Measurements from ENCODE around the gene ARL6.

Gene ARL6

DNA sequence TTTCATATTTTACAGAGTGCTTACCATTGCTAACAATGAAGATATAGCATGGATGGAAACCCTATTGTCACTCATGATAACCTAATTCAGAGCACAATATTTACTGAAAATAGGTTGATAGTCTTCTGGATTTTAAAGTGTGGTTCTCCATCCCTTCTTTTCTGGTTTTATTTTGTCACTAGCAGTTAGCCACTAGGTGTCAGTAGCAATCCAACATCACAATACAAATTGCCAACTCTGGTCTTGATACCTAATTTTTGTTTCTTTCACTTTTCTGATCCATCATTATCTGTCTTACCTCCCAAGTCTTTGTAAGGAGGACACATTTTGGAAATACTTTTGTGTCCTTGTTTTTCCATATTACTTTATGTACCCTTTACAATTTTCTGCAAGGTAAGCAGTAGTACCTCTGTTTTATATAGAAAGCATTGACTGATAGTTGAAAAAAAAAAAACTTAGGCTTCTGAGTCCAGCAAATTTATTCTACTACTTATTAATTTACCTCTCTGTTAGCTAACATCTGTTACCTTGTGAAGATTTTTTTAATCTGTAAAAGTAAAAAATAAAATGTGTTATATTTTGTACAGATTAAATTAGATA, 29.0 kb downstream of the ARL6 start:
- DNase-seq (ENCODE audit: low read depth) = peak; percentile 59
- in situ Hi-C loops (cut with HindIII; ENCODE audit: low sequenced_read_pairs) = no loop called here
- no peak overlapping the region for H3K4me3 ChIP-seq (ENCODE audit: low read depth, low read length)
- TF ChIP-seq, protein P1, sequence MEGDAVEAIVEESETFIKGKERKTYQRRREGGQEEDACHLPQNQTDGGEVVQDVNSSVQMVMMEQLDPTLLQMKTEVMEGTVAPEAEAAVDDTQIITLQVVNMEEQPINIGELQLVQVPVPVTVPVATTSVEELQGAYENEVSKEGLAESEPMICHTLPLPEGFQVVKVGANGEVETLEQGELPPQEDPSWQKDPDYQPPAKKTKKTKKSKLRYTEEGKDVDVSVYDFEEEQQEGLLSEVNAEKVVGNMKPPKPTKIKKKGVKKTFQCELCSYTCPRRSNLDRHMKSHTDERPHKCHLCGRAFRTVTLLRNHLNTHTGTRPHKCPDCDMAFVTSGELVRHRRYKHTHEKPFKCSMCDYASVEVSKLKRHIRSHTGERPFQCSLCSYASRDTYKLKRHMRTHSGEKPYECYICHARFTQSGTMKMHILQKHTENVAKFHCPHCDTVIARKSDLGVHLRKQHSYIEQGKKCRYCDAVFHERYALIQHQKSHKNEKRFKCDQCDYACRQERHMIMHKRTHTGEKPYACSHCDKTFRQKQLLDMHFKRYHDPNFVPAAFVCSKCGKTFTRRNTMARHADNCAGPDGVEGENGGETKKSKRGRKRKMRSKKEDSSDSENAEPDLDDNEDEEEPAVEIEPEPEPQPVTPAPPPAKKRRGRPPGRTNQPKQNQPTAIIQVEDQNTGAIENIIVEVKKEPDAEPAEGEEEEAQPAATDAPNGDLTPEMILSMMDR (IDR thresholded peaks at IDR 0.05; ENCODE audit: low read depth, low read length, missing control alignments) = peak; percentile 57

DNA sequence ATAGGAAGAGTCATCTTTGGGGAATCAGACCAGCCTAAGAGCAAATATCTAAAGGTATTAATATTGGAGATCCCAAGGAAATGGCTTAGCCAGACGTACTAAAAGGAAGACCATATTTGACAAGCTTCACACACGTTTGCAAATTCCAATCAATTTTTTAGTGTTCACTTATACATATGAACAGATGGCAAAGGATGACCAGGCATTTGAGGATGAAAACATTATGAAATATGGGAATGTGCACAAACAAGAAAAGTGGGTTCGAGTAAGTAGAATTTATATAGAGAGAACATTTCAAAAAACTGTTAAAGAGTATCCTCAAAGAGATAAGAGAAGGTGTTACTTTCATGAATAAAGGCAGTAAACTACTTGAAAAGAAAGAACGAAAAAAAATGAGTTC, 31.4 kb downstream of the ARL6 start:
- no peak for DNase-seq (ENCODE audit: low read depth)
- in situ Hi-C loops (cut with HindIII; ENCODE audit: low sequenced_read_pairs) = no loop called here
- no peak overlapping the region for H3K4me3 ChIP-seq (ENCODE audit: low read depth, low read length)
- TF ChIP-seq, protein P1 (IDR thresholded peaks at IDR 0.05; ENCODE audit: low read depth, low read length, missing control alignments) = no peak

DNA sequence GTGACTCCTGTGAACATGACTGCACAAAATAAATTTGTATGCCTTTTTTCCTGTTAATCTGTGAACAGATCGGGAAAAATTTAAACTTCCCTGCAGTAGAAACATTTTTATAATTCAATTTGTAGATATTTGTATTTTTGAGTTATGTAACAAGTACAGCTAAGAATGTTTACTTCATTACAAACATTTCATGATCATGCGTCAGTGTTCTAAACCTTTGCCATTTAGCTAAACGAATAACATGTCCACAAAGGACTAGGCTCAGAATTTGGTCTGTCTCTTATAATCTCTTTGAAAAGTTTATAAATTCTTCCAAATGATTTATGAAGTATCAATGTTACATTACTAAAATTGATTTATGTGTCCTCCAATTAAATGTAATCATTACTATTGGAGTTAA, 39.9 kb downstream of the ARL6 start:
- in situ Hi-C loops (cut with HindIII; ENCODE audit: low sequenced_read_pairs) = no loop called here
- TF ChIP-seq, protein P1 (IDR thresholded peaks at IDR 0.05; ENCODE audit: low read depth, low read length, missing control alignments) = no peak
- DNase-seq (ENCODE audit: low read depth) = no peak
- no peak overlapping the region for H3K4me3 ChIP-seq (ENCODE audit: low read depth, low read length)

DNA sequence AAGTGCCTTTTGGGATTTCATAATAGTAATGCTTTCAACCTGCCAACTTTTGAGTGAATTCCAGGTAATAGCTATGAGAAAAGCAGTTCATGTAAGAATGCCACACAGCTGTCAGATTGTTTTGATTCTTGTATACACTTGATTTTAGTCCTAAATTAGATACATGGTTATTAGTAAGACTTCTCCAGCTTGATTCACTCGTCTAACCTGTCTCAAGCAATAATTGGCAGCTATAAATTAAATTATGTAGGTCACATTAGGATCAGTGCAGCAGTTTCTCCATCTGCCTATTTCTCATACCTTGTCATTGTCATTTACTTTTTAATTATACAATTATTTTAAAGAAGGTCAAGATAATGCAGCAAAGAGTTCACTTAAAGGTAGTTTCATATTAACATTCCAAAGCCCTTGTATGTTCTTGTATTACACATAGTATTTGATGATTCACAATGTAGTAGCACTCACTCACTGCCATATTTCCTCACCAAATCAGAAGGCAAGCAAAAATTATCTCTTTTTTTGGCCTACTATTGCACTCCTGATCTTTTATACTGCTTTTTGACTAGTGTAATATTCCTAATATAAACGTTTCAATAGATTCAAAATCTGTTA, 46.3 kb downstream of the ARL6 start:
- TF ChIP-seq, protein P1 (IDR thresholded peaks at IDR 0.05; ENCODE audit: low read depth, low read length, missing control alignments) = no peak
- no peak overlapping the region for H3K4me3 ChIP-seq (ENCODE audit: low read depth, low read length)
- in situ Hi-C loops (cut with HindIII; ENCODE audit: low sequenced_read_pairs) = no loop called here
- no peak for DNase-seq (ENCODE audit: low read depth)

DNA sequence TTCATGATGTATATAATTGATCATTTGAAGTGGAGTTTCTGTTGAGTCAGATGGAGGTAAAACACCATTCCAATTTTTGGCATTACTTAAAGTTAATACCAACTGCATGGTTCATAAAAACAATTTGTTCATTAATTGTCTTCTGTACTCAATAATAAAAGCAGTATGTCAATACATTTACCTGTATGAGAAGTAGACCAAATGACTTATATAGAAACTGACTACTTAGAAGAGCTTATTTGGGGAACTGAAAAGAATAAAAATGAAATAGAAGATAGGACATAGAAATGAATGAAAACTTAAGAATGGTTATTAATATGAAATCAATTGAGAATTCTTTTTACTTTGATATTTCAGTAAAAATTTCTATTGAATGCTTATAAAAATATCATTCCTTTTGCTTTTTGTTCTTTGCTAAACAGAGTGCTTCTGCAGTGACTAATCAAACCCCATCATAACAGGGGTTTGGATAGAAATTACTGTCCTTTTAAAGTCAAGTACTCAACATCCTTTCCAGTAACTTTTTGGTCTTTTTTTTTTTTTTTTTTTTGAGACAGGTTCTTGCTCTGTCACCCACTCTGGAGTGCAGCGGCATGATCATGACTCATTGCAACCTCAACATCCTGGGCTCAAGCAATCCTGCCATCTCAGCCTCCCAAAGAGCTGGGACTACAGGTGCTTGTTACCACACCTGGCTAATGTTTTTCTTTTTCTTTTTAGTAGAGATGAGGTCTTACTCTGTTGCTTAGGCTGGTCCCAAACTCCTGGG, 50.8 kb downstream of the ARL6 start:
- no peak overlapping the region for H3K4me3 ChIP-seq (ENCODE audit: low read depth, low read length)
- in situ Hi-C loops (cut with HindIII; ENCODE audit: low sequenced_read_pairs) = no loop called here
- no peak for DNase-seq (ENCODE audit: low read depth)
- TF ChIP-seq, protein P1 (IDR thresholded peaks at IDR 0.05; ENCODE audit: low read depth, low read length, missing control alignments) = no peak

DNA sequence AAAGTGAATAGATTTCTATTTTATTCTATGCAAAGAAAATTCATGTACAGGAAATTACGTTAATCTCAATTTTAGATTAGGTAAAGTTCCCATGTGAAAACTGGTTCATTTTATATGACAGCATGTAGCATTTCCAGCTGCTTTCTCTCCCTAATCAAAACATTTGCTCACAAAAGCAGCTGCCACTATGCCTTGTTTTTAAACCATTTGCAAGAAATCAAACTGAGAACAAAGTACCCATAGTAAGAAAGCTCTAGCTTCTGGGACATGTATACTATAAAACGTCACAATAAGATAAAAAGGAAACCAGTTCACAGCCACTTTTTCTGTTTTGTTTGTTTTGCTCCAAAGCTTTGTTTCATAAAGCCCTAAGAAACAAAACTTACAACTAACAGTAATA, 52.3 kb downstream of the ARL6 start:
- no peak for DNase-seq (ENCODE audit: low read depth)
- TF ChIP-seq, protein P1 (IDR thresholded peaks at IDR 0.05; ENCODE audit: low read depth, low read length, missing control alignments) = no peak
- in situ Hi-C loops (cut with HindIII; ENCODE audit: low sequenced_read_pairs) = no loop called here
- H3K4me3 ChIP-seq (ENCODE audit: low read depth, low read length) = no peak overlapping the region

Data from astrocyte of the cerebellum (primary cell).